ENCODE data around the gene ZNHIT2.

DNA sequence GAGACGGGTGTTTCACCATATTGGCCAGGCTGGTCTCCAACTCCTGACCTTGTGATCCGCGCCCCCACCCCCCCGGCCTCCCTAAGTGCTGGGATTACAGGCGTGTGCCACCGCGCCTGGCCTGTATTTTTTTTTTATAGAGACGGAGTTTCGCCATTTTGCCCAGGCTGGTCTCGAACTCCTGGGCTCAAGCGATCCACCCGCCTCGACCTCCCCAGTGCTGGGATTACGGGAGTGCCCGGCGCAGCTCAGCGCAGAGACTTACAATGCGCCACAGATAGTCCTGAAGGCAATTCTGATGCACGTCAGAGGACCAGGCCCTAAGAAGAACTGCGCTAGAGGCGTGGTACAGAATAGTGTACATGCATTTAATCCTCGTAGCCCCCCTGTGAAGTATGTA, 22.1 kb downstream of the ZNHIT2 start:
- TF ChIP-seq, protein P1, sequence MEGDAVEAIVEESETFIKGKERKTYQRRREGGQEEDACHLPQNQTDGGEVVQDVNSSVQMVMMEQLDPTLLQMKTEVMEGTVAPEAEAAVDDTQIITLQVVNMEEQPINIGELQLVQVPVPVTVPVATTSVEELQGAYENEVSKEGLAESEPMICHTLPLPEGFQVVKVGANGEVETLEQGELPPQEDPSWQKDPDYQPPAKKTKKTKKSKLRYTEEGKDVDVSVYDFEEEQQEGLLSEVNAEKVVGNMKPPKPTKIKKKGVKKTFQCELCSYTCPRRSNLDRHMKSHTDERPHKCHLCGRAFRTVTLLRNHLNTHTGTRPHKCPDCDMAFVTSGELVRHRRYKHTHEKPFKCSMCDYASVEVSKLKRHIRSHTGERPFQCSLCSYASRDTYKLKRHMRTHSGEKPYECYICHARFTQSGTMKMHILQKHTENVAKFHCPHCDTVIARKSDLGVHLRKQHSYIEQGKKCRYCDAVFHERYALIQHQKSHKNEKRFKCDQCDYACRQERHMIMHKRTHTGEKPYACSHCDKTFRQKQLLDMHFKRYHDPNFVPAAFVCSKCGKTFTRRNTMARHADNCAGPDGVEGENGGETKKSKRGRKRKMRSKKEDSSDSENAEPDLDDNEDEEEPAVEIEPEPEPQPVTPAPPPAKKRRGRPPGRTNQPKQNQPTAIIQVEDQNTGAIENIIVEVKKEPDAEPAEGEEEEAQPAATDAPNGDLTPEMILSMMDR (conservative IDR thresholded peaks at IDR 0.05; ENCODE audit: low read depth, low read length) = no peak
- TF ChIP-seq EZH2 (IDR thresholded peaks at IDR 0.05; ENCODE audit: low read length, unreplicated experiment) = no peak
